D721Med (cell line): ENCODE data around the gene SERPINB12.

Source experiments
- DNase-seq: peaks from one replicate; pipeline ENCODE4 v3.0.0; 2011; ENCODE audit warnings: low spot score; ENCODE audit not compliant: insufficient read length
- FAIRE-seq: peaks from 2 replicates; lab custom pipeline; 2011; peaks lifted over from hg19 to GRCh38; lab: Jason Lieb, UNC
- CTCF ChIP-seq: IDR thresholded peaks from 2 replicates; pipeline ENCODE4 v1.5.1; 2012; ENCODE audit warnings: mild to moderate bottlenecking, control low read depth; ENCODE audit not compliant: insufficient read depth; ENCODE audit errors: missing control alignments

SERPINB12 gene

GRCh38 chr18:63585988-63586387 is 43.8 kb downstream of the SERPINB12 start:
- FAIRE-seq (no peak), DNase-seq (no peak)
- no peak for TF ChIP-seq CTCF

GRCh38 chr18:63586431-63586830 is 44.3 kb downstream of the SERPINB12 start:
- DNase-seq: peak; percentile 51
- FAIRE-seq: peak; percentile 99
- no peak for TF ChIP-seq CTCF

- TF ChIP-seq CTCF: no peak
- no peak for DNase-seq
- FAIRE-seq: no peak
Observed at GRCh38 chr18:63586966-63587365, 44.8 kb downstream of the SERPINB12 start, which contains the start of gene SERPINB13. Gene SERPINB13 (plus strand): TSS chr18:63587343. CDS start chr18:63588668, 1,325 bp downstream.

GRCh38 chr18:63588909-63589308 is 46.7 kb downstream of the SERPINB12 start:
- DNase-seq: no peak
- peak; percentile 77 for FAIRE-seq
- no peak for TF ChIP-seq CTCF

GRCh38 chr18:63590373-63590772 is 48.2 kb downstream of the SERPINB12 start:
- DNase-seq (no peak), FAIRE-seq (no peak)
- no peak for TF ChIP-seq CTCF

GRCh38 chr18:63590966-63591695 is 49.0 kb downstream of the SERPINB12 start:
- TF ChIP-seq CTCF: no peak
- DNase-seq (no peak), FAIRE-seq (peak; percentile 93)

GRCh38 chr18:63591725-63592124 is 49.6 kb downstream of the SERPINB12 start:
- no peak for TF ChIP-seq CTCF
- DNase-seq (no peak), FAIRE-seq (no peak)
